ENCODE results near the gene GRM7. TPM values are rescaled to one million over a fixed set of nuclear protein-coding genes. Genes with fewer than 3 reads are reported as not detected.

The GRM7 gene
- total RNA-seq, 1 experiment from 2014 or later, result 0.28 TPM

- Histone ChIP-seq H4K5ac (ENCODE audit: insufficient read length, low read depth, low read length) (no peak overlapping the region), H3K23ac (ENCODE audit: insufficient read length, low read depth, low read length) (no peak overlapping the region), H3K4me1 (ENCODE audit: insufficient read depth, low read length) (no peaks in the 10 kb centered on the region), H2BK120ac (ENCODE audit: low read depth, low read length, poor library complexity, severe bottlenecking) (no peak overlapping the region), H3K18ac (ENCODE audit: insufficient read length, low read depth, low read length) (no peak overlapping the region), H3K27me3 (ENCODE audit: insufficient read depth, low read length) (no peaks in the 10 kb centered on the region), H4K20me1 (ENCODE audit: control insufficient read depth, insufficient read depth, insufficient read length) (no peaks in the 10 kb centered on the region), H2AFZ (ENCODE audit: low read length) (no peak overlapping the region), H2BK15ac (ENCODE audit: low read depth, low read length) (no peak overlapping the region), H4K8ac (replicated peaks; ENCODE audit: insufficient read length, low read depth, low read length) (no peak overlapping the region), H3K27ac (ENCODE audit: insufficient read length, low read depth, low read length) (no peak overlapping the region), H3K14ac (ENCODE audit: insufficient read depth, low read length) (no peak overlapping the region), H4K91ac (ENCODE audit: insufficient read length, low read depth, low read length) (no peak overlapping the region), H3K56ac (ENCODE audit: insufficient read length, low read depth, low read length) (no peak overlapping the region), H3K79me1 (ENCODE audit: insufficient read depth, low read depth, low read length, poor library complexity, severe bottlenecking) (no peaks in the 10 kb centered on the region), H3K9ac (ENCODE audit: extremely low read depth, insufficient read length, low read length) (no peak overlapping the region), H2AK5ac (ENCODE audit: insufficient read length, low read length) (no peak overlapping the region), H3K9me3 (ENCODE audit: control insufficient read depth, low read depth, low read length) (no peaks in the 10 kb centered on the region), H3K23me2 (ENCODE audit: insufficient read length, low read depth, low read length, poor library complexity, severe bottlenecking) (no peaks in the 10 kb centered on the region), H3K4ac (ENCODE audit: low read depth, low read length) (no peak overlapping the region), H2BK20ac (ENCODE audit: low read depth, low read length, poor library complexity, severe bottlenecking) (no peak overlapping the region), H3K79me2 (ENCODE audit: insufficient read depth, low read length) (no peaks in the 10 kb centered on the region), H3K4me2 (ENCODE audit: insufficient read depth, insufficient read length, low read length) (no peak overlapping the region), H3T11ph (ENCODE audit: low read length) (no peak overlapping the region), H2BK5ac (ENCODE audit: insufficient read length, low read length) (no peak overlapping the region), H2BK12ac (ENCODE audit: insufficient read length, low read depth, low read length) (no peak overlapping the region)
- Mint-ChIP-seq H3K36me3 (ENCODE audit: insufficient read depth in 1 of 3, low read depth in 3 of 3) (no peaks in the 10 kb centered on the region), H3K27ac (no peak overlapping the region), H3K4me1 (no peaks in the 10 kb centered on the region), H3K4me3 (no peak overlapping the region), H3K9me3 (no peaks in the 10 kb centered on the region), H3K27me3 (ENCODE audit: low read depth) (no peaks in the 10 kb centered on the region; the same call in 1 of the 2 replicates)
- TF ChIP-seq CTCF (conservative IDR thresholded peaks at IDR 0.05), result no peak
- no CpG with 5 or more reads among the region's 5 CpGs for WGBS (ENCODE audit: extremely low coverage, insufficient read length, low lambda C conversion rate)
- no peak for DNase-seq
Measured at GRCh38 chr3:7146529-7146928, 285.6 kb downstream of the GRM7 start.
